NB4 (cell line): ENCODE results near the gene GPR108.
"Not testable (repeated sequence)": the region's sequence is repeated elsewhere in the genome, so short reads cannot be mapped to it uniquely, and the experiment has no call there.

ENCODE experiments used
- POLR2A ChIP-seq: IDR thresholded peaks from 2 replicates; pipeline ENCODE4 v1.6.1; 2011; ENCODE audit warnings: mild to moderate bottlenecking; ENCODE audit not compliant: insufficient read length; ENCODE audit errors: extremely low read depth
- TF ChIP-seq, protein P1 (sequence below): IDR thresholded peaks from one replicate; pipeline ENCODE4 v1.5.1; 2012; ENCODE audit warnings: low read depth, low read length

DNA sequence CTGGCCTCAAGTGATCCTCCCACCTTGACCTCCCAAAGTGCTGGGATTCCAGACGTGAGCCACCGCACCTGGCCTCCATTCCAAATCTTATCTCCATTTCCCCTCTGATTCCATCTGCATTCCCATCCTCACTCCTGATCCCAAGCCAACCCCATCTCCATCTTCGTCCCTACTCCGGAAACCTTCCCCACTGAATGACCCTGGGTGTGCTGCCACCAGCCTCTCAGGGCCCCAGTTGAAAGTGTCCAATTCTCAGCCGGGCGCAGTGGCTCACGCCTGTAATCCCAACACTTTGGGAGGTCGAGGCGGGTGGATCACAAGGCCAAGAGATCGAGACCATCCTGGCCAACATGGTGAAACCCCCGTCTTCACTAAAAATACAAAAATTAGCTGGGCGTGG, 28.5 kb downstream of the GPR108 start:
- TF ChIP-seq, protein P1, sequence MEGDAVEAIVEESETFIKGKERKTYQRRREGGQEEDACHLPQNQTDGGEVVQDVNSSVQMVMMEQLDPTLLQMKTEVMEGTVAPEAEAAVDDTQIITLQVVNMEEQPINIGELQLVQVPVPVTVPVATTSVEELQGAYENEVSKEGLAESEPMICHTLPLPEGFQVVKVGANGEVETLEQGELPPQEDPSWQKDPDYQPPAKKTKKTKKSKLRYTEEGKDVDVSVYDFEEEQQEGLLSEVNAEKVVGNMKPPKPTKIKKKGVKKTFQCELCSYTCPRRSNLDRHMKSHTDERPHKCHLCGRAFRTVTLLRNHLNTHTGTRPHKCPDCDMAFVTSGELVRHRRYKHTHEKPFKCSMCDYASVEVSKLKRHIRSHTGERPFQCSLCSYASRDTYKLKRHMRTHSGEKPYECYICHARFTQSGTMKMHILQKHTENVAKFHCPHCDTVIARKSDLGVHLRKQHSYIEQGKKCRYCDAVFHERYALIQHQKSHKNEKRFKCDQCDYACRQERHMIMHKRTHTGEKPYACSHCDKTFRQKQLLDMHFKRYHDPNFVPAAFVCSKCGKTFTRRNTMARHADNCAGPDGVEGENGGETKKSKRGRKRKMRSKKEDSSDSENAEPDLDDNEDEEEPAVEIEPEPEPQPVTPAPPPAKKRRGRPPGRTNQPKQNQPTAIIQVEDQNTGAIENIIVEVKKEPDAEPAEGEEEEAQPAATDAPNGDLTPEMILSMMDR = not testable (repeated sequence)
- not testable (repeated sequence) for TF ChIP-seq POLR2A
